Stimulated activated CD4-positive, alpha-beta T cell treated with anti-CD3 and anti-CD28 coated beads, Interleukin-4, amount 100 ng/mL, for 1 hour (primary cell): ENCODE results near the gene PLCD1.
"Not testable (repeated sequence)": the region's sequence is repeated elsewhere in the genome, so short reads cannot be mapped to it uniquely, and the experiment has no call there.

ENCODE experiments used
- DNase-seq: peaks from one replicate; pipeline ENCODE4 v3.0.0-alpha.2; 2020

Gene PLCD1

GRCh38 chr3:37984051-37984450, 45.4 kb downstream of the PLCD1 start:
- no peak for DNase-seq

- no peak for DNase-seq
Measured at GRCh38 chr3:37982331-37982730, 47.1 kb downstream of the PLCD1 start.

GRCh38 chr3:37981348-37981664, 48.1 kb downstream of the PLCD1 start:
- no peak for DNase-seq

DNA sequence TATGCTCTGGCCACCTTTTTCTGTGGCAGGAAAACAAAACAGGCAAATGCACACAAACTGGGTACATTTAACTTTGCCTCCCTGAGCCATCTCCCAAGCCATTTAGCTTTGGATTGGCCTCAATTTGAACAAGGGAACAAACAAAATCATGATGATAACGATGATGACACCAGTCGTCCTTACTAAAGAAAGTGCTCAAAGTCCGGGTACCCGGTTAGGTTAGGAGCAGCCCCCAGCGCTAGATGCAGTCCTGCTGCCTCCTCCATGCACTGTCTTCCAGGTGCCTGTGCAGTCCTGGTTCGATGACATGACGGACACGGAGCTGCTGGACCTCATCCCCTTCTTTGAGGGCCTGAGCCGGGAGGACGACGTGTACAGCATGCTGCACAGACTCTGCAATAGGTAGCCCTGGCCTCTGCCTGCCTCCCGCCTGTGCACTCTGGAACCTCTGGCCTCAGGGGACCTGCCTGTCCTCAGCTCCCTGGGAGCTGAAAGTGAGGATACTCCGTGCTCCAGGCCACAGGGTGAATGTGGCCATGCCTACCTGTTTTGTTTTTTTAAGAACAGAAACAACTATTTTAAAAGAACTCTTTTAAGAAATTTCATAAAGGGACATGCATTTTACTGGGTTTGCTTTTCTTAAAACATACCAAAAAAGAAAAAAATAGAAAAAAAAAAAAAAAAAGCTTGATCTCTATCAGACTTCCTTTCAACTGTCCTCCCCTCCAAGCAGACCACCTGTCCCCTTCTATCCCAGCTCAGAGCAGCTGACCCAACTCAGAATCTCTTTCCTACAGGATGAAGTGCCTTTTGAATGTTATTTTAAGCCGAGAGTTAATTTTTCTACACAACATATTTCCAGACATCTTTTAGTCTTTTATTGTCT, 48.7 kb downstream of the PLCD1 start:
- DNase-seq = no peak

- no peak for DNase-seq
Measured at GRCh38 chr3:37979541-37980461, 49.6 kb downstream of the PLCD1 start.

DNA sequence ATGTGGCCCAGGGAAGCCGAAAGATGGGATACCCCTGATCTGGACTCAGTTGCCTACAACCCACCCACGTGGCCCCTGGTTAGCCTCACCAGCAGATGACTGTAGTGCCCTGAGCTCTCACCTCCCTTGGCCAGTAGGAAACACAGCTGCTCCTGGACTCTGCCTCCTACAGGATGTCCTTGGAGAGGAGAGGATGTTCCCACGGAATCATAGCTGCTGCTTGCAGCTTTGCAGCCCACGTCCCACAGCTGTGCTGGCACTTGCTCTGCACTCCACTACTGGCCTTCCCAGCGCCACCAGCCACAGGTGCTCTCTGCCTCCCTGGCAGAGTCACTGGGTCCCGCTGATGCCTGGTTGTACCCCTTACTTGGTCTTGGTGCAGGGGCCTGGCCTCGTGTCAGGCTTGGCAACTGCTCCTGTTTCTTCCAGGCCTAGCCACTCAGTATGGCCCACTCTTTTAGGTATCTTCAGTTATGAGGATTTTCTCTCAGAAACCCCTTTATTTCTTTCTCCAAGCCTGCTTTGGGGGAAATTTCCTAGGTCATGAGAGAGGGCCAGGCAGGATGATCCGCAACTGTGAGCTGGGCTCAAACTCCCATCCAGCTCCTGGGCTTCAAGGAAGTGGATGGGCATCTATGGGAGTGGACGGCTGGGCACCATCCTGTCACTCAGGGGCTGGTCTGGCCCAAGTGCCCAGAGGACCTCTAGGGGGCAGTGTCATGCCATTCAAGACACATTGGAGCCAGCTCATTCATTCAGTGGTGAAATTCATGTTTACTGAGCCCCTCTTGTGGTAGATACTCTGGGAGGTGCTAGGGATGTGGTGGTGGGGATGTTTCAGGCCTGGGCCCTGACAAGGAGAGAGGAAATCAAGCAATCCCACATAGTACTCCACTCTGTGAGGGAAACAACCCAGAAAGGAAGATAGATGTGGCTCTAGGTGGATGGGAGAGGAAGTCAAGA, 55.0 kb downstream of the PLCD1 start:
- peak; percentile 67 for DNase-seq

- no peak for DNase-seq
Measured at GRCh38 chr3:37973246-37974054, 56.0 kb downstream of the PLCD1 start.

DNA sequence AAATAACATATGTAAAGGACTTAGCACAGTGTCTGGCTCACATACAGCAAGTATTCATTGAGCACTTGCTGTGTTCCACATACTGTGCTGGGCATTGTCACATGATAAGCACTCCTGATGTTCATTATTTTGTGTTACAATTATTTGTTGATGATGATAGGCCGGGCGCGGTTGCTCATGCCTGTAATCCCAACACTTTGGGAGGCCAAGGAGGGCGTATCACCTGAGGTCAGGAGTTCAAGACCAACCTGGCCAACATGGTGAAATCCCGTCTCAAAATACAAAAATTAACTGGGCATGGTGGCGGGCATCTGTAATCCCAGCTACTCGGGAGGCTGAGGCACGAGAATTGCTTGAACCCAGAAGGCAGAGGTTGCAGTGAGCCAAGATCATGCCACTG, 57.4 kb downstream of the PLCD1 start:
- not testable (repeated sequence) for DNase-seq

DNA sequence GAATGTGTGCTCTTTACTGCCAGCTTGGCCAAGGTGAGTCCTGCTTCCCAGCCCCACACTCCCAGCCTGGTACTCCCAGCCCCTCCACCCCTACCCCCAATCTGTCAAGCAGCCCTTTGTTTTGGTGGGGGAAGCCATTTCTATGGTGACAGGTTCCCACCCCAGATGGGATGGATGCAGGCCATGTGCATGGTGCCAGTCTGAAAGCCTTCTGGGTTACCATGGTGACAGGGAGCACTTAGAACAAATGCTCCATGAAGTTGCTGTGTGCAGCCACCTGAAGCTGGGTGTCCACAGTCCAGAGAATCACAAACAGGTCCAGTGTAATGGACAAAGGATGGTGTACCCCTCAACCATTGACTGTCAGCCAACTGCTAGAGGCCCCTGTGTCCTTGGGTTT, 58.0 kb downstream of the PLCD1 start:
- no peak for DNase-seq

DNA sequence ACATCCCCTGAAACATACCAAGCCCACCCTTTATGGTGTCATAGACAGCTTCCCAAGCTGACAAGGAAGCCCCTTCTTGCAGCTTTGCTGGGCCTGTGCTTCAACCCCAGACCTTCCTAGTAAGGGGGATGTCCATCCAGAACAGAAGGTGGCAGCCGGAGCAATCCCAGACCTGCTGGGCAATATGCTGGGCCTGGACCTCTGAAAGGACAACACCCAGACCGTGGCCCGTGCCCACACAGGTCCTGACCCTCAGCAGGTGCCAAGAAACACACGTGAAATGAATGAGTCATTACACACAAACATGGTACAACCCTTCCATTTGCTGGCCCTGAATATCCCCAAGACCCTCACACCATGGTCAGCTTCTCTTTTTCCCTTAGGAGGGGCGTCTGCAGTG, 58.6 kb downstream of the PLCD1 start:
- DNase-seq = no peak

DNA sequence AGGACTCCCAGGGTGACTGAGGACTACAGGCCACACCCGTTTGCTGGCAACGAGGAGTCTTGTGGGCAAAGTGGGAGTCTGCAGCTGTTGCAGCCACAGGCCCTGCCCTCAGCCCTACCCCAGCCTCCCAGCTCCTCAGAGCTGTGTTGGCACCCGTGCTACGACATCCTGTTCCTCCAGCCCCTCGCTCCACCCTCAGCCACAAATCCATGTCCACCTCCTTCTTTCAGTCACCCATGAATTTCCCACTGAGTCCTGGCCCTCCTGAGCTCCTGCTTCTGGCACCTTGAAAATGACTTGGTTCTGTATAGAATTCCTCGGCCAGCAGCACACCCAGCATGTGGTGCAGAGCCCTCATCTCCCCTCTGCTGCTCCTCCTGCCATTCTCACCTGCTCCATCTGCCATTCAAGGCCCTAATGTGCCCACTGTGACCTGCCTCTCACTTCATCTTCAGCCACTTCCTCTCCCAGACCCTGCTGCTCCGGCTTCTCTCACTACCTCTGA, 59.8 kb downstream of the PLCD1 start:
- no peak for DNase-seq

GRCh38 chr3:37968813-37969595, 60.4 kb downstream of the PLCD1 start:
- no peak for DNase-seq

GRCh38 chr3:37968199-37968598, 61.2 kb downstream of the PLCD1 start:
- DNase-seq = no peak

GRCh38 chr3:37967260-37967881, 62.1 kb downstream of the PLCD1 start:
- DNase-seq = peak; percentile 60

- DNase-seq = no peak
Measured at GRCh38 chr3:37964716-37965115, 64.7 kb downstream of the PLCD1 start.

DNA sequence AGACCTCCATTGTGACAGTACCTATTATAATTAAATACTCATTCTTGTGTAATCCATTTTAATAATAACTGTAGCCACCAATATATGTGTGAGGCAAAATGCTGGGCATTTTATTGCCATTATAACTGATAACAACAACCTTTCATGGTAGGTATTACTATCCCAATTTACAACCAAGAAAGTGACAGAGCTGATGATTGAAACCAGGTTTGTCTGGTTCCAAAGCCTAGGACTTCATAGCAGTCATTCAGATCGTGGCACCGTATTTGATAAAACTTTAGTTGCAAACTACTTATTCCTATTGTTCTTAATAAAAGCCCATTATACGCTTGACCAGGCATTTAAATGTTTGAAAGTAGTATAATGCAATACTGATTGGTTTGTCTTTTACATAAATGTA, 65.3 kb downstream of the PLCD1 start:
- DNase-seq = no peak

- DNase-seq = no peak
Measured at GRCh38 chr3:37963635-37964034, 65.8 kb downstream of the PLCD1 start.

DNA sequence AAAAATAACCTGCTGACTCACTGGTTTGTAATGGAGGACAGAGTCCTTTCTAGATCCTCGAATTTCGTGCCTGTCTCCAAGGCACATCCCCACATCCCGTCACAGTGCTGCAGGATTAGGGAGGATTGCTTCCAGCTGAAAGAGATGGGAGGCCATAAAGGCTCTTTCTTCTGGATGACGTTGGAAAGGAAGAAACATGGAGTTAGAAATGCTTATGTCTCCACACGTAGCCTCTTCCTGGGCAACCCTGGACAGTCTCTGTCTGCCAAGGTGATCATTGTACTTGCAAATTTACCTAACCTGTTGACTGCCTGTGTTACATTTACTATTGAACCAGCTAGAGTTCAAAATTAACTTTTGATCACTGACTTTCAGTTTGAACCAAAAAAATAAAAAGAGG, 66.4 kb downstream of the PLCD1 start:
- DNase-seq = no peak

DNA sequence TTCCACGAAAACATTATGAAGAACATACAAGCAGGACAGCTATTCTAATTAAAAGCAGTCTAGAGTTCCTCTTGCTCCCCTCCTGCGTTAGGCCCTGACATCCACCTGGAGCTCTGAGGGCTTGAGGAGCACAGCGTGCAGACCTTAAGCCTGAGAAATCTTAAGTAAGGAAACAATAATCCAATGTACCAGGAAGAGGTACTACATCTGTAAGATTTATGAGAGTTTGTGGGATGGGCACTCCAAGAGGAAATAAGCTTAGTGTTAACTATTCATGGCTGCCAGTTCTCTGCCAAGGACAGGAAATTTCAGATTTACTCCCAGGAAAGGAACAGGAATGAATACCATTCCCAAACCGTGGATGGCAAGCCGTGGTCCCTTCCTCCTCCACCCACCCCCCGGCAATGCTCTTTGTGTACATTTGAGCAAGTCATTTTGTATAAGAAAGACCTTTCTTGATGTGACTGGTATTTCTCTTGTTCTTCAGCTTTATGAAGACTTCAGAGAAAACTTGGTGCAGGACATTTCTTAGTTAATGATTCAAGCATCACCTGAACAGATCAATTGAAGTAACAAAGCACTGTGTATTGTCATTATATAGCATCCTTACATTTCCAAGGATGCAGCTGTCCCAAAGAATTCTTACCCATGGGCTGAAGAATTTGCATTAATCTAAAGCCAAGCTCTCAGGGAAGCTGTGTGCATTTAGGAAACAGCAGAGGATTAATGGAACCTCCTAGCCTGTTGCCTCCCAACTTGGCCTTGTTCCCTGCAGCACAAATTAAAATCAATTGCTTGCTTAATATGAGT, 67.6 kb downstream of the PLCD1 start:
- DNase-seq = no peak

- no peak for DNase-seq
Measured at GRCh38 chr3:37957539-37957936, 71.9 kb downstream of the PLCD1 start.
